ENCODE data around the gene PPP6R1.

GRCh38 chr19:55226273-55226672 lies 32.5 kb downstream of the PPP6R1 start:
- TF ChIP-seq CTCF (IDR thresholded peaks at IDR 0.05) (no peak), POLR2A (IDR thresholded peaks at IDR 0.05) (no peak)
